NCI-H1930 (cell line): ENCODE data around the gene SMIM41.
"Not testable (repeated sequence)": the region's sequence is repeated elsewhere in the genome, so short reads cannot be mapped to it uniquely, and the experiment has no call there.

Source experiments
- DNase-seq, 2 experiments: peaks; one replicate each; lab custom pipeline; 2025; lab: John Stamatoyannopoulos, UW

SMIM41 gene

GRCh38 chr12:52085682-52086180, 6.2 kb downstream of the SMIM41 start:
- DNase-seq, result no peak

DNA sequence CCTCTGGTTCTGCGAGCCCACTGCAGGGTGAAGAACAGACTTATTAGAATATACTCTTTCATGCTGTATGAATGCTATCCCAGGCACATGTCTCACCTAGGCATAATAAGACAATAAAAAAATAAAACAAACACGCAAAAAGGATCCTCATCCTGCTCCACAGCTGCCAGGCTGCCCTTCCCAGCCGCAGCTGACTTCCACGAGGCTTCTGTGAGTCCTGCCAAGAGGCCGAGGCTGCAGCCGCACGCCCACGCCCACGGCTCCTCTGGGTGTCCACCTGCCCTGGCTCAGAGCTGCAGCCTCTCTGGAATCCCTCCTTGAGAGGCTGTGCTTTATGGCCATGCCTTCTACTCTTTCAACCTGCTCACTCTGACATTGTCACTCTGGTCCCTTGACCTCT, 6.9 kb downstream of the SMIM41 start:
- no peak for DNase-seq

DNA sequence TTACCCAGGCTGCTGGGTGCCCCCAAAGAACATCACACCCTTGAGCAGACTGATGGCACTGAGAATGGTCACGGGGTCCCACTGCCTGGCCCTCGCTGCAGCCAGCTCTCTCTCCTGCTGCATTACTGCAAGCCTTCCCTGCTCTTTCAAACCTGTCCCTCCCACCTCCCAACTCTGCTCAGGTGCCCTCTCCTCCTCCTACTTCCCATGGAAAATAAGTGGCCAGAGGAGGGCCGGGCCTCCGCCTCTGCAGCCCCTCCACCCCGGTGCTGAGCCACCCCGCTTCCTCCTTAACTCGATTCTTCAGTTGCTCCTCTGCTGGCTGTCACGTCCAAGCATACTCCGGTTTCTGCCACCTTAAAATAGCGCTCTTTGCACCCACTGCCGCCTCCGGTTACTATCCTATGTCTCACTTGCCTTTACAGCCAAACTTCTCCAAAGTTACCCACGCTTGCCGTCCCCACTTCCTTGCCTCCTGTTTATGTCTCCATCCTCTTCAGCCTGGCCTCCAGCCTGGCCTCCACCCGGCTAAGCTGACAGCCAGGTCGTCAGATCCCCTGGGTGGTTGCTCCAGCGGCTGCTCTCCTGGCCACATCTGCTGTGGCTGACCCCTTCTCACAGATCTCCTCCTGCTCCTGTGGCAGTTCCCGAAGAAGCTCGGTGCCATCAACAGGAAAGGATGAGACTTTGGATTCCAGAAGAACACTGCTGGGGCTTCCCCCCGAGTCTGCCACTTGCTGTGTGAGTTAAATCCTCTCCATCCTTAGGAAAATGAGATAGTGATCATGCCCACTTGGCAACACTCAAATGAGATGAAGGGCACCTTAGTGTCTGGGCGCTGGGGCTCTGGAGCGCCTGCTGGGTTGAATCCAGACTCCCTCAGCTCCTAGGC, 7.7 kb downstream of the SMIM41 start:
- DNase-seq, result no peak

DNA sequence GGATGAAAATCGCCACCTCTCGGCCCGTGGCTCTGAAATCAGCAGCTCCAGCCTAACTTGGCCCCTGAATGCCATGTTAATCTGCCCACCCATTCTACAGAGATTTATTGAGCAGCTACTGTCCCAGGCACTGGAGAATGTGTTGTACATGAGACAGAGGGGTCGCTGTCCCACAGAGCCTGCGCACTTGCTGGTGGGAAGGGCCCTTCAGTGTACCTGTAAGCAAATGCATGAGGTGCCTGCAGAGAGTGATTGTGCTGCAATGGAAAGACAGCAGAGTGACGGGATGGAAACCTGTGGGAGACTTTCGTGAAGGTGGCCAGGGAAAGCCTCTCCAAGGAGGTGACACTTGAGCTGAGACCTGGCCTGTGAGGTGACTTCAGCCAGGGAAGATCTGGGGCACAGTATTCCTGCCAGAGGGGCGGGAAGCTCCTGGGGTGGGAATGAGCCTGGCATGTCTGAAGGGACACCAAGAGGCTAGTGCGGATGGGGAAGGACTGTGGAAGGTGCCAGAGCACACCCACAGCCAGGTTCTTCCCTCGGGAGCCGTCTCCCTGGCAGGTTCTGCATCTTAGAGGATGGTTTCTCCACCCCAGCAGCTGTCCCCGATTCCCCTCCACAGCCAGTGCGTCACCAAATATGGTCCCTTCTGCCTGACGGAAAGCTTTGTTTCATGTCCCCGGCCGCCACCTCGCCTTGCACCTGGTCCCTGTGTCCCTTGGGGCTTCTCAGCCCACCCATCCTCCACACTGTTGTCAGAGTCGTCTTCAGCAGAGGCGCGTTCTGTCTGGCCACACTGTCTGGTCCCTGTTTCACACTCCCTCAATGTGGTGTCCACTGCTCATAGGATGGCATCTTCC, 8.7 kb downstream of the SMIM41 start:
- DNase-seq, result no peak

- no peak for DNase-seq
Measured at GRCh38 chr12:52089491-52089890, 10.0 kb downstream of the SMIM41 start.

GRCh38 chr12:52090291-52090690, 10.8 kb downstream of the SMIM41 start:
- DNase-seq, result no peak

- DNase-seq, result no peak
Measured at GRCh38 chr12:52091061-52091460, 11.6 kb downstream of the SMIM41 start.

DNA sequence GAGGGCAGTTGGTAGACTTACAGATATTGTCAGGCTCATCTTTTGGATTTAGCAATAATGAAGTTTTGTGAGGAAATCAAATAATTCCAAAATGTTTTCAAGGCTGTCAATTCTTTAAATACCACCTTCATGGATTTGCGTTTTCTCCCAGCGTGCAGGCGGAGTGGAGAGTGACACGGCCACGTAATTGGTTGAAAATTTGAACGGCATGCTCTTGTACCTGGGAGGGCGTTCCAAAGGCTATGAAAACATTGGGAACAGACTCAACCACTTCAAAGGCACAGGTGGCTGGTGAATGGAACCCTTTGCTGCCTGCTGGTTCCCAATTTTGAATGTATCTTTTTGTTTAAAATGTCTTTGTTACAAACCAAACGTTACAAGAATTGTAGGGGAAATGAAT, 12.4 kb downstream of the SMIM41 start:
- no peak for DNase-seq

GRCh38 chr12:52093346-52093745, 13.8 kb downstream of the SMIM41 start:
- no peak for DNase-seq

- no peak for DNase-seq
Measured at GRCh38 chr12:52096332-52097044, 17.0 kb downstream of the SMIM41 start.

GRCh38 chr12:52097045-52097666, 17.7 kb downstream of the SMIM41 start:
- DNase-seq, result no peak

DNA sequence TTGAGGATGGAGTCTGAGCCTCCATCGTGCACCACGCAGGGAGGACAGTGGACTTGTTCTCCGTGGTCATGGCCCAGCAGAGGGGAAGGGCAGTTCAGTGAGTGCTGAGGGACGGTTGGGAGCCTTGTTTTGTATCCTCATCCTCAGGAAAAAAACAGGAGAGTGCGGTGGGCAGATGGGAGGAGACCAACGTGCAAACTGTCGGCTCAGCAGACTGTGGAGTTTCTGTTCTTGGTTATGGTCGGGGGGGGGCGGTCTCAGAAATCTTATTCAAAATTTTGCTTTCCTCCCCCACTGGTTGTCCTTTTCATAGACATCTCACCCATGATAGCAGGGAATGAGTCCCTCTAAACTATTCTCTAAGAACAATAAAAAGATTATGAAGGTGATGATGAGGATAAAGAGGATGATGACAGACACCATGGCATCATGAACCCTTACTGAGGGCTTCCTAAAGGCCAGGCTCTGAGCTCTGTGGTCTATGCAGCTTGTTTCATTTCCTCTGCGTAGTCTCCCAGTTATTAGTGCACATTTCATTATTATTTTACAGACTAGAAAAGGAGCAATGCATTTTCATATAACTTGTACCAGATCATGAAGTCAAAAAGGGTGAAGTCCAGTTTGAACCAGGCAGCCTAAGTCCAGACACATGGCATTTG, 25.1 kb downstream of the SMIM41 start:
- not testable (repeated sequence) for DNase-seq

DNA sequence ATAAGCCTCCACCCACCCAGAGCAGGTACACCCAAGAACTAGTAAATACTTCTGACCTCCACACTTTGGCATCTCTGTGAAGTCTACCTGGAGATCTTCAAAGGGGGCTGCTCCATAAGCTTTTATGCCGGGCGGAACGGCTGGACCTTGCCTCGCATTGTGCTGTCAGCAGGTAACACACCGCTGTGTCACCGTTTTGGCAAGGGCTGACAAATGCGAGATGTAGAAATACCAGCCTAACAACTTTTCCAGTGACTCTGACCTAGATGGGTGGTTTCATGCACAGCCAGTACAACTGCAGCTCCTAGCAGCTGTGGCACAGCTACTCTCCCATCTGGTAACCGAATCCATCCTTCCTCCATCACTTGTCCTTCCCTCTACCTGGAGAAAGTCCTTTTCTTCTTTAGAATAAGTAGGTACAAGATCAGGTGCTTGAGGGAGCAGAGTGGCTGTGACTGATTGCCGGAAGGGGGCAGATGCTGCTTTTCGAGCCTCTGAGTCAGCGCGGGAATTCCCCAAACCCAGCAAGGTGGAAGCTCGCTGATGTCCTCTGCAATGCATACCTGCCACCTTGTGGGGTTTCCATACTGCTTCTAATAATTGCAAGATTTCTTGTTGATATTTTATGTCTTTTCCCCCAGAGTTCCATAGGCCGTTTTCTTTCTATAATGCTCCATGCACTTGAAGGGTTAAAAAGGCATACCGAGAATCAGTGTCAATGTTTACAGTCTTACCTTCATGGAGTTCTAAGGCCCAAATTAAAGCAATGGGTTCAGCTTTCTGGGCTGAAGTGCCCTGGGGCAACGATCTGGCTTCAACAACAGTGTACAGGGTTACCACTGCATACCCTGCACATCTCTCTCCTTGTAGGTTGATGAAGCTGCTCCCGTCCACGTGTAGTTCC, 37.0 kb downstream of the SMIM41 start:
- not testable (repeated sequence) for DNase-seq

DNA sequence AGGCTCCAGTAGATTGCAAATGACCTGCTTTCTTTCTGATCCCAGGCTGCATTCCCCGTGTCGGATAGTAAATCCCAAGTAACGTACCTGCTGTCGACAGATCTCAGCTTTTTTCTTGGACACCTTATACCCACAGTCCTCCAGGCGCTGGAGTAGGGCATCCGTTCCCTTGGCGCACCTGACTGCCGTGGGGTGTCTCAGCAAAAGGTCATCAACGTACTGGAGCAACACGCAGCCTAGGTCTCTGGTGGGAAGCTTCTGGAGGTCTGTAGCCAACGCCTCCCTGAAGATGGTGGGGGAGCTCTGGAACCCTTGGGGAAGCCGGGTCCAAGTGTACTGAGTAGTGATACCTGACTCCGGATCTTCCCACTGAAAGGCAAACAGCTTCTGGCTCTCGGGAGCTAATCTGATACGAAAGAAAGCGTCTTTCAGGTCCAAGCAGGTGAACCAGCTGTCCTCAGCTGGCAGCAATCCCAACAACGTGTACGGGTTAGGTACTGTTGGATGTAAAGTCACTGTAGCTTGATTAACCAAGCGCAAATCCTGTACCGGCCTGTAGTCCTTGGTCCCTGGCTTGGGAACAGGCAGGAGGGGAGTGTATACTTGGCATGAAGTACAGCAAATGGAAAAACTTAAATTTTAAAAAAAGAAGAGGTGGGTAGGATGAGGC, 38.4 kb downstream of the SMIM41 start:
- DNase-seq, result not testable (repeated sequence)

- DNase-seq, result peak in 1 of 2 experiments; percentile 22
Measured at GRCh38 chr12:52119398-52120254, 40.1 kb downstream of the SMIM41 start.

GRCh38 chr12:52120951-52121823, 41.7 kb downstream of the SMIM41 start:
- no peak for DNase-seq

DNA sequence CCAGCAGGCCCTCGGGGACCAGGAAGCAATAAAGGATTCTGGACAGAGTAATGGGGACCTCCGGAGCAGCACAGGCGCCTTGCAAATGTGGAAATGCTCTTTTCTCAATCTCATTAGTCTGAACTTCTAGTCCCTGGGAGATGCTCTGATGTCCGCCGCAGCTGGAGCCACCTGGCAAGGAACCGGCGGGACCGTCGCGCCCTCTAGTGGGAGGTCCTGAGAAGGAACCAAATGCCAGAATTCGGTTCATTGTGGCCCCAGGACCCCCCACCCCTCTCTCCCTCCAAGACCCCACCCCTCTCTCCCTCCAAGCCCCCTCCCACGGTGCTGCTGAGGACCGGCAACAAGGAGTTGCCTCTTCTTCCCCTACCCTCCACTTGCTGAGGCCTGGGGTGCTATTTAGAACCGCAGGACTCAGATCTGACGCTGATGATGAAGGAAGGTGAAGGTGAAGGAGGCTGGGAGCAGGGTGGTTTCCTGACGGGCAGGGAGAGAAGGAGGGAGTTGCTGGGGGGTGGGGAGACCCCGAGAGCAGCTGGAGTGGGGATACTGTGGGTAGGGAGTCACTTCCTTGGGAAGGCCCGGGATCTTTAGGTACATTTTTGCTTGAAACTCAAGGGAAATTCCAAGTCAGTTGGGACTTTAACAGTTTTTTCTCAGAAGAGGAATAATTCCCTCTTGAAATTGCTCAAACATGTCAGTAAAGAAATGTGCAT, 42.5 kb downstream of the SMIM41 start:
- peak; percentile 48 to 55 for DNase-seq
